Embryonic facial prominence (tissue), 1 donor: ENCODE data around the gene MOXD1.

Experiments
- DNase-seq: peaks from one replicate; pipeline ENCODE4 v3.0.0-alpha.2; 2016; ENCODE audit errors: extremely low spot score

Gene MOXD1

GRCh38 chr6:132399376-132400074 is 1.8 kb downstream of the MOXD1 start:
- DNase-seq: no peak

GRCh38 chr6:132395015-132395597 is 6.2 kb downstream of the MOXD1 start:
- no peak for DNase-seq

- no peak for DNase-seq
Observed at GRCh38 chr6:132392792-132393191, 8.5 kb downstream of the MOXD1 start.

GRCh38 chr6:132392270-132392646 is 9.0 kb downstream of the MOXD1 start:
- no peak for DNase-seq

- DNase-seq: no peak
Observed at GRCh38 chr6:132391391-132392269, 9.6 kb downstream of the MOXD1 start.

GRCh38 chr6:132390451-132390850 is 10.8 kb downstream of the MOXD1 start:
- no peak for DNase-seq

- no peak for DNase-seq
Observed at GRCh38 chr6:132390017-132390416, 11.3 kb downstream of the MOXD1 start.

GRCh38 chr6:132388291-132388690 is 13.0 kb downstream of the MOXD1 start:
- DNase-seq: no peak

GRCh38 chr6:132382630-132383175 is 18.6 kb downstream of the MOXD1 start:
- no peak for DNase-seq

- DNase-seq: no peak
Observed at GRCh38 chr6:132381381-132381780, 19.9 kb downstream of the MOXD1 start.

GRCh38 chr6:132380358-132381029 is 20.8 kb downstream of the MOXD1 start:
- DNase-seq: no peak

- DNase-seq: no peak
Observed at GRCh38 chr6:132369526-132369925, 31.7 kb downstream of the MOXD1 start.

- DNase-seq: no peak
Observed at GRCh38 chr6:132368916-132369481, 32.3 kb downstream of the MOXD1 start.

- no peak for DNase-seq
Observed at GRCh38 chr6:132365281-132365907, 35.9 kb downstream of the MOXD1 start.

GRCh38 chr6:132364306-132365074 is 36.8 kb downstream of the MOXD1 start:
- no peak for DNase-seq

- DNase-seq: no peak
Observed at GRCh38 chr6:132362442-132363185, 38.7 kb downstream of the MOXD1 start.

GRCh38 chr6:132361101-132361500 is 40.2 kb downstream of the MOXD1 start:
- no peak for DNase-seq

- no peak for DNase-seq
Observed at GRCh38 chr6:132359886-132360285, 41.4 kb downstream of the MOXD1 start.

- no peak for DNase-seq
Observed at GRCh38 chr6:132357120-132357519, 44.2 kb downstream of the MOXD1 start.
